SW 1271 (cell line): ENCODE results near the gene ZC3H15.
"Not testable (repeated sequence)": the region's sequence is repeated elsewhere in the genome, so short reads cannot be mapped to it uniquely, and the experiment has no call there.

Source experiments
- DNase-seq, 2 experiments: peaks; one replicate each; lab custom pipeline; 2025; lab: John Stamatoyannopoulos, UW

The ZC3H15 gene

GRCh38 chr2:186485871-186486650, at the start of gene ZC3H15:
Gene ZC3H15 (plus strand): TSS chr2:186486260. CDS start chr2:186486383, 123 bp downstream.
- DNase-seq, result peak; percentile 93

- no peak for DNase-seq
These were observed 48.3 kb upstream of the ZC3H15 start for GRCh38 chr2:186437719-186438118.

GRCh38 chr2:186439673-186440095, 46.4 kb upstream of the ZC3H15 start:
- not testable (repeated sequence) for DNase-seq

- DNase-seq, result no peak
These were observed 45.6 kb upstream of the ZC3H15 start for GRCh38 chr2:186440506-186440905.

- no peak for DNase-seq
These were observed 43.2 kb upstream of the ZC3H15 start for GRCh38 chr2:186442885-186443284.

GRCh38 chr2:186443851-186444250, 42.2 kb upstream of the ZC3H15 start:
- DNase-seq, result no peak

GRCh38 chr2:186445506-186445905, 40.6 kb upstream of the ZC3H15 start:
- no peak for DNase-seq

- no peak for DNase-seq
These were observed 30.4 kb upstream of the ZC3H15 start for GRCh38 chr2:186455613-186456012.

GRCh38 chr2:186456941-186457340, 29.1 kb upstream of the ZC3H15 start:
- DNase-seq, result no peak

- DNase-seq, result no peak
These were observed 28.2 kb upstream of the ZC3H15 start for GRCh38 chr2:186457908-186458307.

GRCh38 chr2:186459009-186459408, 27.1 kb upstream of the ZC3H15 start:
- peak in 1 of 2 experiments; percentile 22 for DNase-seq

- DNase-seq, result peak in 1 of 2 experiments; percentile 35
These were observed 25.6 kb upstream of the ZC3H15 start for GRCh38 chr2:186460465-186460864.

- DNase-seq, result no peak
These were observed 19.3 kb upstream of the ZC3H15 start for GRCh38 chr2:186466743-186467142.

GRCh38 chr2:186467421-186467820, 18.6 kb upstream of the ZC3H15 start:
- DNase-seq, result no peak

GRCh38 chr2:186472722-186473493, 13.2 kb upstream of the ZC3H15 start:
- DNase-seq, result not testable (repeated sequence)

- not testable (repeated sequence) for DNase-seq
These were observed 11.8 kb upstream of the ZC3H15 start for GRCh38 chr2:186474239-186474638.

- DNase-seq, result no peak
These were observed 8.3 kb upstream of the ZC3H15 start for GRCh38 chr2:186477790-186478189.

- no peak for DNase-seq
These were observed 5.1 kb upstream of the ZC3H15 start for GRCh38 chr2:186480991-186481390.

GRCh38 chr2:186484062-186484735, 1.9 kb upstream of the ZC3H15 start:
- no peak for DNase-seq

- DNase-seq, result no peak
These were observed 537 bp upstream of the ZC3H15 start for GRCh38 chr2:186485576-186485870.

GRCh38 chr2:186486651-186487647, 889 bp downstream of the ZC3H15 start:
- peak in 1 of 2 experiments; percentile 44 for DNase-seq
